Measurements from ENCODE around the gene IPO9. TPM values are rescaled to one million over a fixed set of nuclear protein-coding genes. Genes with fewer than 3 reads are reported as not detected.
A peak's percentile ranks its signal among the peaks of the same experiment; 100 is the strongest.

IPO9 gene
- total RNA-seq, 1 donor from 2014 or later = 12.8 TPM

DNA sequence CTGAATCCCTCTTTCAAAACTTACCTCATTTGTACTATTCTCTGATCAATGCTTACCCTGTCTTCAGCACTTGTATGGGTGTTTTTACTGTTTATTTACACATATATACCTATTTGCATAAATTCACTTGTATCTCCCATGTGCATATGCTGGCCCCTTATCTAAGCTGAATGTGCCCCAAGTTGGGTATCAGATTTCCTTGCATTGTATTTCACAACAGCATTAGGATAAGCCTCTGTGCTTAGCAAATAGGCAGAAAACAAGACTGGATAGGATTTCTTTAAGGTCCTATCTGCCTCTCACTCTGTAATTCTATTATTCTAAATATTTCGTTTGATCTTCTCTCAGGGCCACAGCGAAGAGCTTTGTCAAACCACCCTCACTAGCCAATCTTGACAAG is 45.9 kb upstream of the IPO9 start:
- Histone ChIP-seq H3K4me1 (peaks cover 50% of the 10 kb centered on the region), H3K27me3 (no peaks in the 10 kb centered on the region), H3K9me3 (no peaks in the 10 kb centered on the region), H3K4me3 (no peak overlapping the region), H3K36me3 (peaks cover 0 to 34% of the 10 kb centered on the region in 2 donors), H3K27ac (no peak overlapping the region)
- no peak for DNase-seq (ENCODE audit: extremely low spot score in 2 of 2)
- TF ChIP-seq CTCF (IDR thresholded peaks at IDR 0.05) = no peak
- no peak for TF ChIP-seq POLR2AphosphoS5 (IDR thresholded peaks at IDR 0.05; ENCODE audit: insufficient read depth in 1 of 2, low read depth in 1 of 2)
- TF ChIP-seq POLR2A (IDR thresholded peaks at IDR 0.05) = no peak
- intact Hi-C loops (cut with DNase I) = no loop called here

DNA sequence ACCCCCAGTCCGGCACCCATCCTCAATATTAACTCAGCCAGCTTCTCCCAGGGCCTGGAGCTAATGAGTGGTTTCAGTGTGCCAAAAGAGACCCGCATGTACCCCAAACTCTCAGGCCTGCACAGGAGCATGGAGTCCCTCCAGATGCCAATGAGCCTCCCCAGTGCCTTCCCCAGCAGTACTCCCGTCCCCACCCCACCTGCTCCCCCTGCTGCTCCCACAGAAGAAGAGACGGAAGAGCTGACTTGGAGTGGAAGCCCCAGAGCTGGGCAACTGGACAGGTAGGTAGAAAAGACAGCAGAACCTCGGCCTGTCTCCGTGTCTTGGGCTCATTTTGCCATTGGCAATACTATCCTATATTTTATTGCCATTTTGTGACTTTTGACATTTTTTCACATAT is 45.4 kb upstream of the IPO9 start:
- H3K27ac ChIP-seq = no peak overlapping the region
- H3K36me3 ChIP-seq = peaks cover 0 to 34% of the 10 kb centered on the region in 2 donors
- intact Hi-C loops (cut with DNase I) = no loop called here
- H3K4me1 ChIP-seq = peaks cover 45% of the 10 kb centered on the region
- DNase-seq (ENCODE audit: extremely low spot score in 2 of 2) = no peak
- no peaks in the 10 kb centered on the region for H3K9me3 ChIP-seq
- TF ChIP-seq POLR2AphosphoS5 (IDR thresholded peaks at IDR 0.05; ENCODE audit: insufficient read depth in 1 of 2, low read depth in 1 of 2) = no peak
- no peak for TF ChIP-seq POLR2A (IDR thresholded peaks at IDR 0.05)
- TF ChIP-seq CTCF (IDR thresholded peaks at IDR 0.05) = no peak
- no peaks in the 10 kb centered on the region for H3K27me3 ChIP-seq
- H3K4me3 ChIP-seq = no peak overlapping the region

GRCh38 chr1:201785291-201785690 is 43.7 kb upstream of the IPO9 start:
- DNase-seq (ENCODE audit: extremely low spot score in 2 of 2) = no peak
- H3K27ac ChIP-seq = no peak overlapping the region
- H3K9me3 ChIP-seq = no peaks in the 10 kb centered on the region
- peaks cover 42% of the 10 kb centered on the region for H3K4me1 ChIP-seq
- intact Hi-C loops (cut with DNase I) = no loop called here
- H3K27me3 ChIP-seq = no peaks in the 10 kb centered on the region
- H3K4me3 ChIP-seq = no peak overlapping the region
- H3K36me3 ChIP-seq = peaks cover 0 to 34% of the 10 kb centered on the region in 2 donors
- TF ChIP-seq CTCF (IDR thresholded peaks at IDR 0.05) (no peak), POLR2AphosphoS5 (IDR thresholded peaks at IDR 0.05; ENCODE audit: insufficient read depth in 1 of 2, low read depth in 1 of 2) (peak in 1 of 2 donors; percentile 70)

DNA sequence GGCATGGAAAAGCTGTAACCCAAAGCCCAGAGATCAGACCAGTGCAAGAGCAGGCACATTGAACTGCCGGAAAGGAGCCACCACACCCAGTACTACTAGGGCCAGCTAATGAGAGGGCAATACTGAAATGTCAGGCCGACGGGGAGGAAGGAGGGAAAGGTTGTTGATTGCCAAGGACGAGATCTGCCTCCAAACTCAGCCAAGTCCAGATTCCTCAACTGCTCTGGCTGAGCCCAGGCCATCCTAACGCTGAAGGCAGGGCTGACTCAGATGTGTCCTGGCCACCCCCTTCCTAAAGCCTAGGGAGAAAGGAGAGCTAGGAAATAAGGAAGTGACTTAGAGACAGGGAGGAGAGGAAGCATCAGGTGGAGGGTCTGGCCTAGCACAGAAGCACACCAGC is 42.1 kb upstream of the IPO9 start:
- H3K27ac ChIP-seq = peak overlapping the region; percentile 60
- peak in 1 of 2 donors; percentile 88 for DNase-seq (ENCODE audit: extremely low spot score in 2 of 2)
- TF ChIP-seq POLR2AphosphoS5 (IDR thresholded peaks at IDR 0.05; ENCODE audit: insufficient read depth in 1 of 2, low read depth in 1 of 2) (no peak), POLR2A (IDR thresholded peaks at IDR 0.05) (no peak), CTCF (IDR thresholded peaks at IDR 0.05) (no peak)
- H3K4me1 ChIP-seq = peaks cover 48% of the 10 kb centered on the region
- H3K4me3 ChIP-seq = no peak overlapping the region
- no peaks in the 10 kb centered on the region for H3K9me3 ChIP-seq
- intact Hi-C loops (cut with DNase I) = no loop called here
- H3K27me3 ChIP-seq = no peaks in the 10 kb centered on the region
- H3K36me3 ChIP-seq = peaks cover 0 to 19% of the 10 kb centered on the region in 2 donors

DNA sequence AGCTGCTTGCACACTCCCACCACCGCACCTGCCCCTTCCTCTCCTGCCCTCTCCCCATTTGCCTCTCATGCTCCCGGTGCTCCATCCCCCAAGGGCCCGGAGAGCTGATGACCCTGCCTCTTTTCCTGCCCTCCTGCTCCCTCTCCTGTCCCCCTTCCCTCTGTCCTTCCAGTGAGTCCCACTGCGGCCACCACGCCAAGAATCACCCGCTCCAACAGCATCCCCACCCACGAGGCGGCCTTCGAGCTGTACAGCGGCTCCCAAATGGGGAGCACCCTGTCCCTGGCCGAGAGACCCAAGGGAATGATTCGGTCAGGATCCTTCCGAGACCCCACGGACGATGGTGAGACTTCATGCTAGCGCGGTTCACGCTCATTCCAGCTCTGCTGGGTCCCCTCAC is 40.7 kb upstream of the IPO9 start:
- TF ChIP-seq POLR2AphosphoS5 (IDR thresholded peaks at IDR 0.05; ENCODE audit: insufficient read depth in 1 of 2, low read depth in 1 of 2) (no peak), POLR2A (IDR thresholded peaks at IDR 0.05) (no peak), CTCF (IDR thresholded peaks at IDR 0.05) (no peak)
- Histone ChIP-seq H3K9me3 (no peaks in the 10 kb centered on the region), H3K27me3 (no peaks in the 10 kb centered on the region), H3K4me3 (no peak overlapping the region), H3K27ac (peak overlapping the region; percentile 30), H3K36me3 (peaks cover 0 to 5% of the 10 kb centered on the region in 2 donors), H3K4me1 (peaks cover 60% of the 10 kb centered on the region)
- no peak for DNase-seq (ENCODE audit: extremely low spot score in 2 of 2)
- intact Hi-C loops (cut with DNase I) = no loop called here
